Activated CD8-positive, alpha-beta memory T cell treated with anti-CD3 and anti-CD28 coated beads, Interleukin-2, amount 50 U/mL, for 1 hour (primary cell): ENCODE data around the gene ANKFY1.
"Not testable (repeated sequence)": the region's sequence is repeated elsewhere in the genome, so short reads cannot be mapped to it uniquely, and the experiment has no call there.

Experiments
- DNase-seq: peaks from one replicate; pipeline ENCODE4 v3.0.0-alpha.2; 2020; ENCODE audit errors: extremely low read depth

The ANKFY1 gene

DNA sequence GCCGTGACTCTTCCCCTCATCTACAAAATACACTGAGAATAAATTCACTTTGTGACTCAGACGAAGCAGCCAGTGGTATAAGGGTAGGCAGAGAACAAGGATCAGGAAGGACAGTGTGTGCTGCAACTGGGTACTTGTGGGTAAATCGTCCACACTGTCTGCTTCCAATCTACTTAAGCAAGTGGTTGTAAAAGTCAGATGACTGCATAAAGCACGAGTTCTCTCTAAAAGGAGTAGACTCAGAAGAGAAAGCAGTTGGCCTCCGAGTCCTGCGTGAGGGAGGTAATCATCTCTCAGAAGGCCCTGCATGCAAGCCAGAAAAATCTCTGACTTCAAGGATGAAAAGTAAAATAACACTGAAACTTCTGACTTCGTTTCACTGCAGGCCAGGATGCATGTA, 43.1 kb downstream of the ANKFY1 start:
- no peak for DNase-seq

DNA sequence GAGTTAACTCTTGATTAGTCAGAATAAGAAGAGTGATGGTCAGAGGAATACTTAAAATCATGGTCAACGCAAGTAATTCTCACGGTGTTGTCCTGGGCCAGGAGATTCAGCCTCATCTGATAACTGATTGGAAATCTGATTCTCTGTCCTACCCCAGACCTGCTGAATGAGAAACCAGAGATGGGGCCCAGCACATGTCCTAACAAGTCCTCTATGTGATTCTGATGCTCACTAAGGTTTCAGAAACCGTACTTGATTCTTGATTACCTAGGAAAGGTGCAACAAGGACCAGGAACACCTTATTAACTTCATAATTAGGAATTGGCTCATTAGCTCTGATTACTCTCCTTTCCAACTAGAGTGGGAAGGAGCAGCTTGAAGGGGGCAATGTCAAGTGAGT, 44.5 kb downstream of the ANKFY1 start:
- DNase-seq: no peak

DNA sequence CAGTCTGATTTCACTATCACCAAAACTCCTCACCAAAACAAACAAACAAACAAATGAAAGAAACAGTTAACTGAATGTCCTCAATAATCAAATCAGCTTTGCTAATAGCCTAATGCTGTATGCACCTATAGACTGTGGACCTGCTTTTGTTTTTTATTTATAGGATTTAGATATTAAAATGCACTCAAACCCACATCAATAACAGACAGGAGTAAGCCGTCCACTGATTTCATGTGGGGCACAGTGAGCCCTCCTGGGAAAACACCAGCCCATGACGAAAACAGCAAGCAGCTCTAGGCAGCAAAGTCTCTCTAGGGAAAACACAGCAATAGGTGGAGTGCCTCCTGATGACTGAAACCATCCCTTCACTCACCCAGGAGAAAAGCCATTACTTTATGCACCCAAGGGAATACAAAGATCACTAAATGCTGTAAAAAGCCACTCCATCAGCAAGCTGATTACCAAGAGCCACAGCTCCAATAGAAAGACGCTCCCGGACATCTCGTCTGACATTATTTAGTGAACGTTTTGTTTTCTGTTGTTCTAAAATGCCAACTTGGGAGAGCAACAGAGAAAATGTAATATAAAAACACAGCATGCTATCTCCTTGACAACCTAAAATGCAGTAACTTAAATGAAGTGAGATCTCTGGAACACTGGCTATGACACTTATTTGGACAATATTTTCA, 47.8 kb downstream of the ANKFY1 start:
- DNase-seq: no peak

DNA sequence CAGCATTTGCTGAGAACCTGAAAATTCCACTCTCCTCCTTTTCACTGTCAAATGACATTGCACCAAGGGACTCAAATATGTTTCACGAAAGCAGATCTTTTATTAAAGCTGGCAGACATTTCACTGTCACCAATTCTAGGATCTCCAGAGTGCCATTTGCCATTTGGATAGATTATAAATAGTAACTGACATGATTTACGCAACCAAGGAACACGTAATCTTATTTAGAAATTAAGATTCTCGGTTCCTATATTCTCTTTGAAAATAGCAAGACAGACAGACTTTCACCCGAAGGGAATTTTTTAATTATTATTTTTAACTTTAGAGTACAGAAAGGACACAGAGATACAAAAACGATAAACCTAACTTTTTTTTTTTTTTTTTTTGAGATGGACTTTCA, 49.6 kb downstream of the ANKFY1 start:
- no peak for DNase-seq

DNA sequence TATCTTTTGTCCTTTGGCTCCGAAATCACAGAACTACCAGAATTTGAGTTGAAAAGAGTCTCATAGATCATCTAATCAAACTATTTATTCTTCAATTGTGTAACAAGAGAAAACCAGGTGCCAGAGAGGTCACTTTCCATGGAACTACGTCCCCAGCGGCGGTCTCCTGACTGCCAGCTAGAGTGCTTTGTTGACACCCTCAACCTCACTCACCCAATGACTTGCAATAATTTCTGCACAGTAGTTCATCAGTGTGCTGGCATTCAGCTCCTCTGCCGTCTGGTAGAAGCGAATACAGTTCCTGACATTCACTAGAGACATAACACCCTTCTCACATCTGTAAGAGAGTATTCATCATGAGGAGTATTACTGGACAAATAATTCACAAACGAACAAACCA, 54.2 kb downstream of the ANKFY1 start:
- DNase-seq: no peak

DNA sequence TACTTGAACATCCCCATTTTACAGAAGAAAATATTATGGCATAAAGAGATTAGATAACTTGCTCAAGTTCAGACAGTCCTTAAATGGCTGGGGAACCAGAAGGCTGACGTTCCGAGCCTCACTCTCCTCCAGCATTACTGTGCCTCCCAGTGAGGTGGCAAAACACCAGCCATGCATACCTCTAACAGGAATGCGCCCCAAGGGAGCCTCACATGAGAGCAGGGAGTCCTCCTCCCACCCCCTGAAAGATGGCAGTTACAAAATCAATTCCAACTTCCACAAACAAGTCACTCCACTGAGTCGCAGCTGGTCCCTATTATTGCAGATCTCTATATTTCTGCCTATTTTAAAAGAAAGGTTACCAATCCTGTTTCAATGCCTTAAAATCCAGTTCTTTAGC, 55.5 kb downstream of the ANKFY1 start:
- no peak for DNase-seq

DNA sequence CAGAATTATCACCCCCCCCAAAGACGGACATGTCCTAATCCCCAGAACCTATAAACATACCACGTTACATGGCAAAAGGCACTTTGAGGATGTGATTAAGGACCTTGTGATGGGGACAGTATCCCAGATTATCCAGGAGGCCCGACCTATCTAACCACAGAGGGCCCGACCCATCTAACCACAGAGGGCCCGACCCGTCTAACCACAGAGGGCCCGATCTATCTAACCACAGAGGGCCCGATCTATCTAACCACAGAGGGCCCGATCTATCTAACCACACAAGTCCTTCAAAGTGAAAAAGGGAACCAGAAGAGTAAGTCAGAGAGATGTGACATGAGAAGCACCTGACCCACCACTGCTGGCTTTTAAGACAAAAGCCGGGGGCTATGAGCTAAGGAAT, 56.8 kb downstream of the ANKFY1 start:
- DNase-seq: no peak

DNA sequence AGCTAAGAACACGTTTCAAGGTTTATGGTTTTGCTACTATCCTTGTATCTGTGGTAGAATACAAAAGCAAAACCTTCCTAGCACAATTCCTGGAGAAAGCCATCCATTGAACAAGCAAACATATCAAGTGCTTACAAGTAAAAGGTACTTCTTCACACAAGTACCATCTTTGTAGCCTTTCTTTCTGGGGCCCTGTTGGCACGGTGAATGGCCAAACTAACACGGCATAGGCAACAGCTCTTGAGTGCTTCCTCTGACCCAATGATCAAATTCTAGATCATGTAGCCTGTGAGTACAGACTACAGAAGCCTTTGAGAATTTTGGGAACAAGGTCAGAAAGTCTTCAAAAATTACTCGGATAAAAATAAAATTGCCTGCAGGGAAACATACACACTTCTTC, 57.9 kb downstream of the ANKFY1 start:
- DNase-seq: no peak

DNA sequence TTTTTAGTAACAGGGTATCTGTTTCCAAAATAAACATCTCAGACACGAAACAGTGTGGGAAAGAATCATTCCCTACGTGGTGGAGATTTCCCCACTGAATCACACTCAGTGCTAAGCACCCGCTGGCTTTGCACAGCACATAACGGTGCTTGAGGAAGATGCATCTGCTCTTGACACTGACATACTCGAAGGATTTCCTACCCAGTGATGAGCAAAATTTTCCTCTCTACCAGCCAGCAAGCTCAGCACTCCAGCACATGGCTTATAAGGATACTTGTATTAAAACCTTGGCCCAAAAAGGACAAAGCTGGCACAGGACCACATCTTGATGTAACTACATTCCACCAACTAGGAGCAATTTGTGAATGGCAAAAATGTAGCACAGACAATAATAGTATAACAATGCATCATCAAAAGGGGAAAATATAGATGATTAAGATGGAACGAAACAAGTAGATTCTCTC, 59.0 kb downstream of the ANKFY1 start:
- DNase-seq: no peak

DNA sequence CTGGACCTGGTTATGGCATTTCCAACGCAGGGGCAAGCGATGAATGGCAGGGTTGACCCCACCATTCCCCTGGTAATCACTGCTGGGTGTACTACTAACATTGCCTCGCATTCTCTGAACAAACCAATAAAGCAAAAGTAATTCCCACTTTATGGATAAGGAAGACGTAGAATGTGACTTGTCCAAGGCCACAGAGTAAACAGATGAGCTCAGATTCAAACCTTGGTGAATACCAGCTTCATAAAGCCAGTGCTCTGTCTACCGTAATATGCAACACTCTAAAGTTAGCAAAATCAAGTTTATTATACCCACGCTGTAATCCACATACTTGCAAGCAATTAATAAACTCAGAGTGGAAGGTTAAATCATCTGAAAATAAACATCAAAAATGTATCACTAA, 59.6 kb downstream of the ANKFY1 start:
- DNase-seq: no peak

DNA sequence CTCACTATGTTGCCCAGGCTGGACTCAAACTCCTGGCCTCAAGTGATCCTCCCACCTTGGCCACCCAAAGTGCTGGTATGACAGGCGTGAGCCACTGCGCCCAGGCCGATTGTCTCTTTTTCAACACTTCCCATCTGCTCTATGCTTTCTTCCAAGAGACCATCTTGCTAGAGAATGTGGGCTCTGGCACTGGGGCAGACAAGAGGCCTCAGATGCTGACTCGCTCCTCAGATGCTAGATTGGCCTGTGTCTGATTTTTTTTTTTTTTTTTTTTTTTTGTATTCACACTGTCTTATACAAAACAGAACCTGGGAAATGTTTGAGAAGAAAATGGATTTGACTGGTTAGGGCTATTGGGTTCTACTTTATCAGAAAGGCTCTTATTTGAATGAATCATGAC, 62.6 kb downstream of the ANKFY1 start:
- no peak for DNase-seq

DNA sequence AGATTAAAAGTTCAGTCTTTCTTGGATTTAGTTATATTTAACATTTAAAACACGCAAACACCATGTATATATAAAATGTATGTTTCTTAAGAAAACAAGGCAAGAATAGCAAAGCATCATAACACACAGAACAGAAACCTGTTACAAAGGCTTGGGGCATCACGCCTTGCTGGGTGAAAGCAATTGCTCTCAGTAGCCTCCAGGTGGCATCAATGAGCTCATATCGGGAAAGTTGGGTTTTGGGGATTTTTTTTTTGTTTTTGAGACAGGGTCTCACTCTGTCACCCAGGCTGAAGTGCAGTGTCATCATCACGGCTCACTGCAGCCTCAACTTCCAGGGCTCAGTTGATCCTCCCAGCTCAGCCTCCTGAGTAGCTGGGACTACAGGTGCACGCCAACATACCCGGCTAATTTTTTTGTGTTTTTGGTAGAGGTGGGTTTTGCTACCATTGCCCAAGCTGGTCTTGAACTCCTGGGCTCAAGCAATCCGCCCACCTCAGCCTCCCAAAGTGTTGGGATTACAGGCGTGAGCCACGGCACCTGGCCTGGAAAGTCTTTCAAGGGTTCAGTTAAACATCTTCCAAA, 63.9 kb downstream of the ANKFY1 start:
- no peak for DNase-seq

DNA sequence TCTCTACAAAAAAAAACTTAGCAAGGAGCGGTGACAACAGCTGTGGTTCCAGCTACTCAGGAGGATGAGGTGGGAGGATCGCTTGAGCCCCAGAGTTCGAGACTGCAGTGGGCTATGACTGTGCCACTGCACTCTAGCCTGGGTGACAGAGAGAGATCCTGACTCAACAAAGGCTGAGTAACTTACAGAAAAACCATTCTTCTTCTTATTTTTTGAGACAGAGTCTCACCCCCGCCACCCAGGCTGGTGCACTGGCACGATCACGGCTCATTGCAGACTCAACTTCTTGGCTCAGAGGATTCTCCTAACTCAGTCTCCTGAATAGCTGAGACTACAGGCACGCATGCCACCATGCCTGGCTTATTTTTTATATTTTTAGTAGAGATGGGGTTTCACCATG, 64.8 kb downstream of the ANKFY1 start:
- no peak for DNase-seq

DNA sequence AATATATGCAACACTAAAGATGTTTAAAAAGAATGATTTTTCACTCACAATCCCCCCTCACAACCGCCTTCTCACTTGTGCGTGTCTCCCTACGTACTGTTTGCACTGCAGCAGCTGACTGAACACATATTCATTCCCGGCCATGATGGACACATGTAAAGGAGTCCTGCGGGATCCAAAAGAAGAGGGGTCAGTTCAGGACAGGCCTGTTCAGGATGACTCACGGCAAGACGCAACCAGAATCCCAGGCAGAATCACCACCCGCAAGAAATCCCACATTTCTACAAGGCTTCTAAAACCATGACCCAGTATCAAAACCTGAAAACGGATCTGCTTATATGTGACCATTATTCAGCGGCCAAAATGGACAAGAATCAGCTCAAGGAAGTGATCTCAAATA, 68.5 kb downstream of the ANKFY1 start:
- DNase-seq: no peak

DNA sequence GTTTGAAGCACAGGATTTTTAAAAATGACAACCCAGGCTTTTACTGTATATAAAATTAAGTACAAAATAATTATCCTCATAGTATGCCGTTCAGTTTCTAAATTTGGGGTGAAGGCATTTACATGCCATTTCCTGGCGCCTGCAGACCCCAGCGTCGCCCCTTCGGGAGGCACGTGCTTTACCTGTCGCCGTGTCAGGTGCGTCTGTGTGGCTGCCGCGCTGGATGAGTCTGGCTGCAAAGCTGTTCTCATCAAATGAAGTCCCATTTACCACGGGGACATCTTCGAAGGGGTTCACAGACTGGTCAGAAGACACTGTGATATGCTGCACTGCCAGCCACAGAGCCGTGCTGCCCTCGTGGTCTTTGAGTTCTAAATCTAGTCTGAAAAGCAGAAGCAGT, 69.0 kb downstream of the ANKFY1 start:
- no peak for DNase-seq

DNA sequence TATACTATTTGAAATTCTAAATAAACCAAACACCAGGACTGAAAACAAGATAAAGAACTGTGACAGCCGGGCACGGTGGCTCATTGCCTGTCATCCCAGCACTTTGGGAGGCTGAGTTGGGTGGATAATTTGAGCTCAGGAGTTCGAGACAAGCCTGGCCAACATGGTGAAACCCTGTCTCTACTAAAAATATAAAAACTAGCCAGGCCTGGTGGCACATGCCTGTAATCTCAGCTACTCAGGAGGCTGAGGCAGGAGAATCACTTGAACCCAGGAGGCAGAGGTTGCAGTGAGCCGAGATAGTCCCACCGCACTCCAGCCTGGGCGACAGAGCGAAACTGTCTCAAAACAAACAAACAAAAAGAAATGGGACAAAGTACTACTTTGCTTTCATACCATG, 73.0 kb downstream of the ANKFY1 start:
- DNase-seq: not testable (repeated sequence)

DNA sequence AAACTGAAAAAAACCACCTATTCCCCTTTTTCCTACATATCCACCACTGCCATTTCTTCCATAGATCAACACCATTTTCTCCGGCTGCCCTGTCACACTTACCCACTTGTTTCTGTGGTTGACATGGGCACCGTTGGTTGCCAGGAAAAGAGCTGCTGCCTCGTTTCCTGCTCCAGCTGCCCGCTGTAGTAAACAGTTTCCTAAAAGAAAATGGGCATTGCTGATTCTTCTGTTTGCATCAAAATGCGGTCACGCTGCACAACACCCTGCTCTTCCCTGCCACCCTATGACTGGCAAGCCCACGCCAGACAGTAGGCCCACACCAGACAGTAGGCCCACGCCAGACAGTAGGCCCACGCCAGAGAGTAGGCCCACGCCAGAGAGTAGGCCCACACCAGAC, 74.5 kb downstream of the ANKFY1 start:
- no peak for DNase-seq

DNA sequence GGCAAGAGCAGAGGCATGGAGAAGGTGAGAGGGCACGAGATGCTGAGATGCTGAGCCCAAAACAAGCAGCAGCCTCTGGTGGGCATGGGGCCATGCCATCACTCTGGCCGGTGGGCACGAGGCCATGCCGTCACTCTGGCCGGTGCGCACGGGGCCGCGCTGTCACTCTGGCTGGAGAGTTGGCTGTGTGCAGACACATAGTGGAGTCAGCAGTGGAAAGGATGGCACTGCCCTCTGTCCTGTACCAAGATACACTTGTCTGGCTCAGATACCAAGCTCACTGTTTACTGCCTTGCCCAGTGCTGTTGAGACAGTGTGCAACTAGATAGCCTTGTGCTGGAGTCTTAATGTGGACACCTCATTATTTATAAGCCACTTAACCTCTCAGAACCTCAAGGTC, 75.7 kb downstream of the ANKFY1 start:
- no peak for DNase-seq

DNA sequence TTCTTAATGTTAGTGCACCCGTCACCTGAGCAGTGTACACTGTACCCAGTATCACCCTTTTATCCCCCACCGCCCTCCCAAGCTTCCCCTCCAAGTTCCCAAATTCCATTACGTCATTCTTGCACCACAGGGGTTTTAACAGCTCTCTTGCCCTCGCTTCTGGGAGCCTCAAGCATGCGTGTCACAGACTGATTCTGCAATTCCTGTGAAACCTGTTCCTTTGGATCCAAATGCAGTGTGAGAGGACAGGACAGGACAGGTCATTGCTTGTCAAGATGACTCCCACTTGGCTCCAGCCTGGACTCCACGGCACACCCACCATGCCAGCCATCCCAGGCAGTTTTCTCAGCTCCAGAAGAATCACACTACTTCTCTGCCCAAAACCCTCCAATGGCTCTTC, 76.7 kb downstream of the ANKFY1 start:
- DNase-seq: no peak

DNA sequence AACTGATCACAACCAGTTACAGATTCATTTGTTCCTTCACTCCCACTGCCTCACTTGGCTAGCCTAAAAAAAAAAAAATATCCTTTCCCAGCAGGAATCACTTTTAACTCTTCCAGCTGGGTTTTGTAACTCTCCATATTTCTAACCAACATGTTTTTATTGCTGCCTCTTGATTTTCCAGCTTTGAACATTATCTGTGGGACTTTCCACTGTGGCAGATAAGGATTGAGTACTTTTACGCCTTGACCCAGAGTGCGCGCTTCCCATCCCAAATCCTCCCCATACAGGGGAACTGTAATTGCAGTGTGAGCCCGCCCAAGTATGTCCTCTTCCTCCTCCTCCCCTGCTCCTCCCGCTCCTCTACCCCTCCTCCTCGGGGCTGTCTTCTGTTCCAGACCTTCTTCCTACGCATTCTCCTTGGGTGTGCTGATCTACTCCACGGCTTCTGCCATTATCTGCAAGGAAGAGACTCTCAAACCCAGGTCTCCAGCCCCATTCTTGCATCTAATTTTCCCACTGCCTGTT, 77.4 kb downstream of the ANKFY1 start:
- DNase-seq: no peak

DNA sequence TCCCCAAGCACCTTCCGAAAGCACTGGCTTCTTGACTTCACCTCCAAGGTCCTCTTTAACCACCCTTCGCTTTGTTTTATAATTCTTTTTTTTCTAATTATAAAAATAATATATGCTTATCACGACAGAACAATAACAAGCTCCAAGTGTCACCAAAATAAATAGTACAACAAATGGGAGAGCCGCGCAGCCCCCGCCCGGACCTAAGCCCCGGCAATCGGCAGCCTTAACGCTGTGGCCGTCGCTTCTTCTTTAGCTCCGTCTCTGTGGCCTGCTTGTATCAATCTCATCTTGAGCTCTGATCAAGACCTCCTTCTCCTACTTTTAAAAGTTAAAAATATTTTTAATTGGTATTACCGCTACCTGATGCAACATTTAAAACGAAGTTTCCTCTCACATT, 78.1 kb downstream of the ANKFY1 start:
- DNase-seq: no peak

DNA sequence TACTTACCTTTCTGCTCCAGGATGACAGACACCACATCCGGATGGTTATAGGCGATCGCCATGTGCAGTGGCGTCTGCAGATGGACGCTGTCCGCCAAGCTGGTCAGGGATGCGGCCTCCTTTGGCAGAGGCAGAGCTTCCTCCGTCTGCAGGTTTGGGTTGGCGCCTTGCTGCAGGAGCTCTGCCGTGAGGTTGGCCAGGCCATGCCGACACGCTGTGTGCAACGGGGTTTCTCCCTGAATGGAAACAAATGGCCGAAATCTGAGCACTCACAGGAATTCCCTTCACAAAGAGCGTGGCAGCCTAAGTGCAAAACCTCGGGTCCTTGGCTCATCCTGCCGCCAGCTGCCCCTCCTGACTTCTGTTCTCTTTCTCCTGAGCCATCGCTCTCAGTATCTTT, 79.0 kb downstream of the ANKFY1 start:
- no peak for DNase-seq

DNA sequence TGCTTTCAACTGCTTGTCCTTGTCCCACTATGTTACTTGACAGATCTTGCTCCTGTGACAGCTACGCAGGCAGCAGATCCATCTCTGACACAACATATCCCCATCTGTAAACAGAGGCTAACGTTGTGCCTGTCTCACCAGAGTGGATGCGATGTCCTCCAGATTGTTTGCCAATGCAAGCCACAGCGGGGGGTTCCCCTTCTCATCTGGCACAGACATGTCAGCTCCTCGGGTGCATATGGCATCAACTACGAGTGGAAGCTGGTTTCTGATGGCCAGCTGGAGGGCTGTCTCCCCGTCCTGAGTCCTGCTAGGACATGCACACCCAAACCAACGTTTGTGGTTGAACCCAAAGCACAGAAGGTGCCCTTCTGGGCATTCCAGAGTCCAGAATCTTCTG, 81.7 kb downstream of the ANKFY1 start:
- DNase-seq: no peak

DNA sequence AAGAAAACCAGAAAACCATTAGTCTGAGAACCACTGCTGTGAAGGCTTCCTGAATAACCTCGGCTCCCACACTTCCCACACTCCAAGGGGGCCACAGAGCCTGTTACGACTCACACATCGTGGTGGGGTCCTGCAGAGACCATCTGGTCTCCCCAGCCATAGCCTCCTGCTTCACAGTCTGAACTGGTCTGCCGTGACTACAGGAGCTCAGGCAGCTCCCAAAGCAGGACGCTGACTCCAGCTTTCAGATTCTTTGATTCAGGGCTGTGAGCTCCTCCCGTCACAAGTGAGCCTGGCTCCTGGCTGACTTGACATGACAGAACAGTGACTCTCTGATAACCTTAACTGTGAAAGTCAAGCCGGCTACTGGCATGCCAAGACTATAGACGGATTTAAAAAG, 83.0 kb downstream of the ANKFY1 start:
- DNase-seq: no peak
